IMR-90 (cell line): ENCODE measurements around the gene ELAVL1. TPM values are rescaled to one million over a fixed set of nuclear protein-coding genes. Genes with fewer than 3 reads are reported as not detected.

Experiments used
- ATAC-seq: fragments of 200-7000 bp; cut with Tn5 transposase; 2 replicates; pipeline ENCODE4 v1.9.1; 2020; ENCODE audit warnings: low read depth, mild to moderate bottlenecking, moderate library complexity
- BruUV-seq: library from RNA; stranded (reverse); fragments of 400-500 nt; replicated peaks from 2 replicates; lab custom pipeline; 2021; lab: Mats Ljungman, UMichigan
- CTCF ChIA-PET: fragments of 300-600 bp; formaldehyde crosslinking; extraction: SDS; loops from one replicate; lab custom pipeline; 2021; ENCODE audit warnings: antibody characterized with exemption; lab: Yijun Ruan, JAX
- POLR2A ChIA-PET: fragments of 300-600 bp; sonication (Branson Sonifier 250); formaldehyde crosslinking; loops from one replicate; lab custom pipeline; 2022; ENCODE audit warnings: antibody characterized with exemption; ENCODE audit not compliant: unreplicated experiment; lab: Charles Lee
- DNase-seq: peaks from one replicate; pipeline ENCODE4 v3.0.0; 2013
- H2AFZ ChIP-seq: replicated peaks from 2 replicates; pipeline ENCODE3; 2013; ENCODE audit warnings: low read length, mild to moderate bottlenecking; ENCODE audit not compliant: poor library complexity
- H2AK5ac ChIP-seq: 2 replicates; pipeline ENCODE4 v1.6.1; 2013; ENCODE audit warnings: low read depth, low read length, inconsistent platforms
- H2AK9ac ChIP-seq: replicated peaks from 2 replicates; pipeline ENCODE3; 2013; ENCODE audit warnings: mild to moderate bottlenecking, low read depth, low read length, moderate library complexity; ENCODE audit not compliant: poor library complexity
- H2BK120ac ChIP-seq: 2 replicates; pipeline ENCODE4 v1.6.1; 2013; ENCODE audit warnings: low read depth, low read length, inconsistent platforms
- H2BK15ac ChIP-seq: 3 replicates; pipeline ENCODE4 v1.6.1; 2013; ENCODE audit warnings: low read depth, low read length, inconsistent platforms
- H2BK20ac ChIP-seq: 2 replicates; pipeline ENCODE4 v1.6.1; 2013; ENCODE audit warnings: low read depth, mild to moderate bottlenecking, inconsistent platforms, low read length, moderate library complexity
- H2BK5ac ChIP-seq: 2 replicates; pipeline ENCODE4 v1.6.1; 2013; ENCODE audit warnings: mild to moderate bottlenecking, low read depth, low read length, inconsistent platforms; ENCODE audit not compliant: poor library complexity, severe bottlenecking
- H3K14ac ChIP-seq: replicated peaks from 2 replicates; pipeline ENCODE4 v1.6.1; 2013; ENCODE audit warnings: low read depth, low read length, inconsistent platforms
- H3K18ac ChIP-seq: 2 replicates; pipeline ENCODE4 v1.6.1; 2013; ENCODE audit warnings: low read depth, low read length, control low read depth
- H3K23ac ChIP-seq: 2 replicates; pipeline ENCODE4 v1.6.1; 2013; ENCODE audit warnings: low read depth, low read length, inconsistent platforms
- H3K27ac ChIP-seq: 2 replicates; pipeline ENCODE4 v1.5.1; 2013; ENCODE audit warnings: mild to moderate bottlenecking, control low read depth, low read length; ENCODE audit not compliant: insufficient read depth
- H3K27me3 ChIP-seq: 2 replicates; pipeline ENCODE4 v1.6.1; 2013; ENCODE audit warnings: low read length; ENCODE audit not compliant: control insufficient read depth, insufficient read depth
- H3K36me3 ChIP-seq: 2 replicates; pipeline ENCODE4 v1.6.1; 2013; ENCODE audit warnings: low read length, mixed read lengths; ENCODE audit not compliant: control insufficient read depth, insufficient read depth
- H3K4ac ChIP-seq: 2 replicates; pipeline ENCODE4 v1.6.1; 2013; ENCODE audit warnings: low read depth, low read length, inconsistent platforms
- H3K4me1 ChIP-seq: 2 replicates; pipeline ENCODE4 v1.6.1; 2013; ENCODE audit warnings: low read length, mixed read lengths; ENCODE audit not compliant: control insufficient read depth, insufficient read depth
- H3K4me2 ChIP-seq: 2 replicates; pipeline ENCODE4 v1.6.1; 2013; ENCODE audit warnings: low read depth, mild to moderate bottlenecking, control low read depth, low read length, moderate library complexity
- H3K4me3 ChIP-seq: 2 replicates; pipeline ENCODE4 v1.5.1; 2013; ENCODE audit warnings: low read depth, mild to moderate bottlenecking, control low read depth, low read length, moderate library complexity; ENCODE audit not compliant: insufficient read depth
- H3K56ac ChIP-seq: 2 replicates; pipeline ENCODE4 v1.6.1; 2013; ENCODE audit warnings: low read length, inconsistent platforms; ENCODE audit not compliant: insufficient read depth; ENCODE audit errors: extremely low read depth
- H3K79me1 ChIP-seq, 2 experiments: 2 replicates each; pipeline ENCODE4 v1.6.1; 2013; ENCODE audit warnings: low read length in 2 of 2, inconsistent platforms in 1 of 2, low read depth in 1 of 2
- H3K9ac ChIP-seq: 2 replicates; pipeline ENCODE4 v1.6.1; 2013; ENCODE audit warnings: low read depth, low read length, control low read depth
- H3K9me1 ChIP-seq: 2 replicates; pipeline ENCODE4 v1.6.1; 2013; ENCODE audit warnings: low read length, inconsistent platforms; ENCODE audit not compliant: insufficient read depth
- H3K9me3 ChIP-seq: 2 replicates; pipeline ENCODE4 v1.6.1; 2013; ENCODE audit warnings: low read length; ENCODE audit not compliant: control insufficient read depth, insufficient read depth
- H4K20me1 ChIP-seq: 2 replicates; pipeline ENCODE4 v1.6.1; 2013; ENCODE audit warnings: low read length, inconsistent platforms; ENCODE audit not compliant: insufficient read depth
- H4K5ac ChIP-seq: 2 replicates; pipeline ENCODE4 v1.6.1; 2013; ENCODE audit warnings: mild to moderate bottlenecking, low read depth, low read length, control low read depth
- H4K8ac ChIP-seq, 2 experiments: 2 replicates each; pipeline ENCODE4 v1.6.1; 2013; ENCODE audit warnings: low read depth in 2 of 2, low read length in 2 of 2, control low read depth in 1 of 2, inconsistent platforms in 1 of 2
- H4K91ac ChIP-seq: 2 replicates; pipeline ENCODE4 v1.6.1; 2013; ENCODE audit warnings: low read depth, low read length, inconsistent platforms; ENCODE audit not compliant: insufficient read depth
- BHLHE40 ChIP-seq: fragments of 150-350 bp; IDR thresholded peaks from 2 replicates; pipeline ENCODE4 v1.6.1; 2016; ENCODE audit warnings: mild to moderate bottlenecking, low read depth, low read length
- CHD1 ChIP-seq: IDR thresholded peaks from 2 replicates; pipeline ENCODE4 v1.6.1; 2012; ENCODE audit warnings: low read depth, low read length, improper control_type of control experiment
- CTCF ChIP-seq: conservative IDR thresholded peaks from 2 replicates; pipeline ENCODE4 v1.5.1; 2012; ENCODE audit warnings: mild to moderate bottlenecking, low read depth, low read length, improper control_type of control experiment
- ELK1 ChIP-seq: fragments of 150-350 bp; IDR thresholded peaks from 2 replicates; pipeline ENCODE4 v1.6.1; 2016; ENCODE audit warnings: low read depth, mild to moderate bottlenecking, low read length, moderate library complexity, borderline replicate concordance
- FOS ChIP-seq: fragments of 150-350 bp; IDR thresholded peaks from 2 replicates; pipeline ENCODE4 v1.6.1; 2016; ENCODE audit warnings: low read depth, low read length
- MAZ ChIP-seq: IDR thresholded peaks from 2 replicates; pipeline ENCODE4 v1.6.1; 2012; ENCODE audit warnings: low read depth, mild to moderate bottlenecking, low read length, improper control_type of control experiment, moderate library complexity, borderline replicate concordance
- MXI1 ChIP-seq: IDR thresholded peaks from 2 replicates; pipeline ENCODE4 v1.6.1; 2012; ENCODE audit warnings: low read depth, mild to moderate bottlenecking, low read length, moderate library complexity, borderline replicate concordance
- NFE2L2 ChIP-seq: fragments of 150-350 bp; IDR thresholded peaks from 2 replicates; pipeline ENCODE4 v1.6.1; 2016; ENCODE audit warnings: low read depth, mild to moderate bottlenecking, low read length
- POLR2A ChIP-seq: IDR thresholded peaks from 2 replicates; pipeline ENCODE4 v1.6.1; 2012; ENCODE audit warnings: mild to moderate bottlenecking, low read depth, low read length
- SMC3 ChIP-seq: fragments of 150-350 bp; IDR thresholded peaks from 2 replicates; pipeline ENCODE4 v1.6.1; 2016; ENCODE audit warnings: low read depth, mild to moderate bottlenecking, antibody characterized with exemption, low read length, moderate library complexity
- USF2 ChIP-seq: fragments of 150-350 bp; IDR thresholded peaks from 2 replicates; pipeline ENCODE4 v1.6.1; 2017; ENCODE audit warnings: mild to moderate bottlenecking, antibody characterized with exemption, low read length, low read depth
- WGBS, 2 experiments: methylation state at CpG; one replicate each; pipeline versions ENCODE4 v1.1.5 to v1.1.7; 2013; ENCODE audit warnings: missing lambda C conversion rate in 2 of 2; ENCODE audit not compliant: insufficient read length in 1 of 2; ENCODE audit errors: extremely low coverage in 2 of 2; 5-methylcytosine and 5-hydroxymethylcytosine counted together
- dilution Hi-C: fragments of 300-500 bp; cut with HindIII; formaldehyde crosslinking; loops from one replicate; pipeline ENCODE4 v1.14.3; 2018; ENCODE audit warnings: low sequenced_read_pairs; ENCODE audit not compliant: unreplicated experiment
- in situ Hi-C: fragments of 300-500 bp; cut with MboI; formaldehyde crosslinking; loops from 3 replicates; pipeline ENCODE4 v1.14.3; 2019; ENCODE audit warnings: low sequenced_read_pairs, inconsistent platforms, mixed read lengths
- intact Hi-C: fragments of 100-400 bp; cut with micrococcal nuclease; formaldehyde crosslinking; loops from 2 replicates; pipeline ENCODE4 v1.10.0; 2022
- polyA plus RNA-seq, 3 experiments: library from polyadenylated mRNA; depleted of rRNA; stranded (reverse); fragments of >200 nt; gene quantifications; 2 replicates each; pipeline ENCODE4 v1.2.3, GENCODE V29; 2012; ENCODE audit warnings: low replicate concordance in 1 of 3
- total RNA-seq: library from RNA; depleted of rRNA; stranded (reverse); fragments of >200 nt; gene quantifications from 2 replicates; pipeline ENCODE4 v1.2.3, GENCODE V29; 2012

The ELAVL1 gene
- total and polyA plus RNA-seq, 2 of the 4 experiments (the other 2 are of a cell fraction): 55.6 to 59.0 TPM

GRCh38 chr19:8052464-8052859 lies 47.0 kb upstream of the ELAVL1 start, which contains the start of gene CCL25:
CCL25 (plus strand) TSS chr19:8052760; CDS start chr19:8053050, 290 bp downstream.
- Histone ChIP-seq H4K8ac (no peak within 1 kb of the TSS), H3K27me3 (peaks cover 17% of the 10 kb centered on the region; the same call in 1 of the 2 replicates), H3K23ac (no peak within 1 kb of the TSS), H2AK5ac (no peak within 1 kb of the TSS), H4K5ac (no peak within 1 kb of the TSS), H3K4me1 (peaks cover 2% of the 10 kb centered on the region; the same call in 1 of the 2 replicates), H3K4me3 (no peak within 1 kb of the TSS), H3K9me1 (no peaks in the 10 kb centered on the region), H2BK120ac (no peak within 1 kb of the TSS), H3K18ac (no peak within 1 kb of the TSS), H3K4ac (no peak within 1 kb of the TSS), H3K36me3 (no peaks in the 10 kb centered on the region), H2AK9ac (no peak within 1 kb of the TSS), H3K56ac (no peak within 1 kb of the TSS), H4K91ac (no peak within 1 kb of the TSS), H3K9me3 (no peaks in the 10 kb centered on the region), H3K4me2 (no peak within 1 kb of the TSS), H2BK15ac (no peak within 1 kb of the TSS), H3K27ac (no peak within 1 kb of the TSS), H3K9ac (no peak within 1 kb of the TSS), H2BK20ac (no peak within 1 kb of the TSS), H2BK5ac (no peak within 1 kb of the TSS), H2AFZ (no peak within 1 kb of the TSS), H3K79me1 (no peaks in the 10 kb centered on the region), H3K14ac (no peak within 1 kb of the TSS), H4K20me1 (no peaks in the 10 kb centered on the region)
- intact Hi-C loops: no loop called here
- ATAC-seq (no peak), DNase-seq (no peak)
- WGBS, 2 experiments: 80% methylated on average over 1 of the region's 7 CpGs; no CpG with 5 or more reads in 1 of the 2 experiments
- CTCF ChIA-PET: no interaction called here
- TF ChIP-seq CHD1 (no peak), USF2 (no peak), MAZ (no peak), NFE2L2 (no peak), MXI1 (no peak), POLR2A (no peak), FOS (no peak), CTCF (no peak), BHLHE40 (no peak), SMC3 (no peak), ELK1 (no peak)
- in situ Hi-C loops: no loop called here
- BruUV-seq: no TSS peak
- dilution Hi-C loops: no loop called here
- POLR2A ChIA-PET: no interaction called here
